Heart right ventricle (tissue), 16 donors: Measurements from ENCODE around the gene PTGS1. TPM values are rescaled to one million over a fixed set of nuclear protein-coding genes. Genes with fewer than 3 reads are reported as not detected.

Experiments
- ATAC-seq, 8 donors: fragments of 200-7000 bp; cut with Tn5 transposase; one replicate each; pipeline ENCODE4 v1.9.1; 2020; ENCODE audit warnings: mild to moderate bottlenecking in 8 of 8, moderate library complexity in 8 of 8, moderate number of reproducible peaks in 1 of 8
- DNase-seq, 2 donors: peaks; one replicate each; pipeline ENCODE4 v3.0.0-alpha.2; 2020
- H3K27ac ChIP-seq, 10 donors: fragments of 200-600 bp; sonication (generic) in 2 of 10; one replicate each; pipeline versions ENCODE4 v1.5.0 to v1.8.0; 2020 to 2022; ENCODE audit warnings: mild to moderate bottlenecking in 3 of 10
- H3K27me3 ChIP-seq, 7 donors: fragments of 200-600 bp; one replicate each; pipeline ENCODE4 v1.8.0; 2021 to 2022; ENCODE audit warnings: mild to moderate bottlenecking in 2 of 7
- H3K36me3 ChIP-seq, 9 donors: fragments of 200-600 bp; sonication (generic) in 1 of 9; one replicate each; pipeline versions ENCODE4 v1.5.0 to v1.8.0; 2020 to 2022; ENCODE audit warnings: mild to moderate bottlenecking in 2 of 9
- H3K4me1 ChIP-seq, 9 donors: fragments of 200-600 bp; sonication (generic) in 1 of 9; one replicate each; pipeline versions ENCODE4 v1.5.0 to v1.8.0; 2020 to 2022; ENCODE audit warnings: mild to moderate bottlenecking in 4 of 9
- H3K4me3 ChIP-seq, 10 donors: fragments of 200-600 bp; sonication (generic) in 2 of 10; one replicate each; pipeline versions ENCODE4 v1.5.0 to v1.8.0; 2020 to 2022; ENCODE audit warnings: mild to moderate bottlenecking in 7 of 10, moderate library complexity in 2 of 10
- H3K9me3 ChIP-seq, 11 donors: fragments of 200-600 bp in 10 of 11; sonication (generic) in 2 of 11; one replicate each; pipeline versions ENCODE4 v1.5.0 to v1.8.0; 2013 to 2022; ENCODE audit warnings: mild to moderate bottlenecking in 2 of 11, control low read depth in 1 of 11, moderate library complexity in 1 of 11
- CTCF ChIP-seq, 9 donors: fragments of 200-600 bp; sonication (generic) in 2 of 9; IDR thresholded peaks; one replicate each; pipeline versions ENCODE4 v1.5.0 to v1.8.0; 2021 to 2022; ENCODE audit warnings: antibody characterized with exemption in 9 of 9, mild to moderate bottlenecking in 5 of 9, moderate library complexity in 1 of 9
- WGBS, 2 donors: extraction: QIAGEN DNeasy Blood & Tissue Kit; methylation state at CpG; one replicate each; pipeline ENCODE4 v1.1.7; 2013; ENCODE audit warnings: inconsistent platforms in 1 of 2; 5-methylcytosine and 5-hydroxymethylcytosine counted together
- intact Hi-C, 10 donors: fragments of 100-400 bp; cut with DNase I; formaldehyde crosslinking; loops; one replicate each; pipeline versions ENCODE4 v1.11.1 to v1.14.2; 2022
- polyA plus RNA-seq, 2 donors: library from polyadenylated mRNA; stranded (reverse); fragments of 200-250 nt; gene quantifications; one replicate each; pipeline ENCODE4 v1.2.3, GENCODE V29; 2013
- total RNA-seq, 10 donors: library from RNA; stranded (reverse); fragmentation: NEBNext Ultra II Directional in 3 of 10; extraction: Animal tissue kit (Norgen Biotek cat#: 25700) in 3 of 10; gene quantifications; one replicate each; pipeline versions ENCODE4 v1.2.1 to v1.2.4, GENCODE V29; 2021 to 2023
- donor health status: Arrhythmogenic right ventricular cardiomyopathy.
- donor health status: ischemic (EF 13 %, LVEDD 7.1; RV severe dilation, severe dysfunction).
- donor health status: healthy with polysubstance abuse.
- donor health status: DM: no; HTN: yes; CAD: no.
- donor health status: DM: no; HTN: no; CAD: no.
- donor health status: ischemic (EF 25% LVEDD 6.9; RV normal size, moderate dysfunction).
- donor health status: ischemic (EF 25% LVEDD 5.7; RV mildly dilated, moderate dysfunction).
- donor health status: healthy.
- donor health status: DM: yes; HTN: yes; CAD: no.
- donor health status: Ischemic cardiomyopathy.
- donor health status: ischemic (EF 35%, LVEDD 5.7; RV mildly dilated, moderate dysfunction).
- donor health status: nonischemic (EF 11% LVEDD 7.7; RV severe dilation, severe dysfunction).
- donor health status: DM: yes; HTN: yes; CAD: no.
- donor health status: PGD.
- donor health status: ischemic (EF 29% LVEDD 5.4; RV normal size, mild dysfunction).
- donor health status: nonischemic (EF 23%, LVEDD 6.1; RV moderate dilation, normal function).

The PTGS1 gene
- total and polyA plus RNA-seq, 12 donors: 0.95 to 15.6 (median 3.2) TPM

- Histone ChIP-seq H3K27me3 (peaks cover 0 to 6% (median 0%) of the 10 kb centered on the region in 7 donors), H3K4me1 (peaks cover 0 to 21% (median 0%) of the 10 kb centered on the region in 9 donors), H3K36me3 (peaks cover 0 to 10% (median 0%) of the 10 kb centered on the region in 9 donors), H3K27ac (no peak overlapping the region), H3K9me3 (peaks cover 0 to 15% (median 0%) of the 10 kb centered on the region in 11 donors), H3K4me3 (no peak overlapping the region)
- no peak for DNase-seq
- TF ChIP-seq CTCF (IDR thresholded peaks at IDR 0.05): no peak
- intact Hi-C loops: no loop called here
- ATAC-seq: no peak
- WGBS, 2 donors: 79 to 93% methylated on average over 2 of the region's 2 CpGs
These were observed 25.9 kb downstream of the PTGS1 start for GRCh38 chr9:122396614-122397148.

DNA sequence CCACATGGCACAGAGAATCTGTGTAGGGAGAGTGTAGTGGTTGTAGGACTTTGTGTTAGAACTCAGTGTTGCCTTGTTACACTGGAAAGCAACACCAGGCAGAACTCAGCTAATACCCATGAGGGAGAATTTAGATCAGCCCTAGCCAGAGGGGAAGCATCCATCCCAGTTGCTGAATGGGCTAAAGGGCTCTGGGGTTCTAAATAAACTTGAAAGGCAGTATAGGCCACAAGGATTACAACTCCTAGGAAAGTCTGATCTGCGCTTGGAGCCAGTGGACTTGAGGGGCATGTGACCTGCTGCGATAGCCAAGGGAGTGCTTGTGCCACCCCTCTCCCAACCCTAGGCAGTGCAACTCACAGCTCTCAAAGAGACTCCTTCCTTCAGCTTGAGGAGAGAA is 26.9 kb downstream of the PTGS1 start:
- no peak overlapping the region for H3K4me3 ChIP-seq
- H3K9me3 ChIP-seq: peaks cover 0 to 15% (median 0%) of the 10 kb centered on the region in 11 donors
- no peak for TF ChIP-seq CTCF (IDR thresholded peaks at IDR 0.05)
- no peak overlapping the region for H3K27ac ChIP-seq
- no peaks in the 10 kb centered on the region for H3K36me3 ChIP-seq
- H3K4me1 ChIP-seq: peaks cover 0 to 30% (median 0%) of the 10 kb centered on the region in 9 donors
- 90 to 98% methylated on average over 2 of the region's 2 CpGs for WGBS, 2 donors
- ATAC-seq: no peak
- intact Hi-C loops: no loop called here
- DNase-seq: no peak
- H3K27me3 ChIP-seq: peaks cover 0 to 6% (median 0%) of the 10 kb centered on the region in 7 donors

DNA sequence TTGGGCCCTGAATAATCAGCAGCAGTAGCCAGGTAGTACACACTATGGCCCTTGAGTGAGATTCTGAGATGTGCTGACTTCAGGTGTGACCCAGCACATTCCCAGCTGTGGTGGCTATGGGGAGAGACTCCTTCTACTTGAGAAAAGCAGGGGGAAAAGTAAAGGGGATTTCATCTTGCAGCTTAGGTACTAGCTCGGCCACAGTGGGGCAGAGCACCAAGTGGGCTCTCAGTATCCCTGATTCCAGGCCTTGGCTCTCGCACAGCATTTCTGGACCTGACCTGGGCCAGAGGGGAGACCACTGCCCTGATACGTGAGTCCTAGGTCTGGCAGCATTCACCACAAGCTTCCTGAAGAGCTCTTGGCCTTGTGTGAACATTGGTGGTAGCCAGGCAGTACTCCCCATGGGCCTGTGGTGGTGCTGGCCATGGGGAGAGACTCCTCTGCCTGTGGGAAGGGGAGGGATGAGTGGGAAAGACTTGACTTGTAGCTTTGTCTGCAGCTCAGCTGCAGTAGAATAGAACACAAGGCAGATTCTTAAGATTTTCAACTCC is 27.6 kb downstream of the PTGS1 start:
- ATAC-seq (no peak), DNase-seq (no peak)
- H3K27me3 ChIP-seq: peaks cover 0 to 6% (median 0%) of the 10 kb centered on the region in 7 donors
- peaks cover 0 to 15% (median 0%) of the 10 kb centered on the region in 11 donors for H3K9me3 ChIP-seq
- H3K36me3 ChIP-seq: no peaks in the 10 kb centered on the region
- H3K27ac ChIP-seq: no peak overlapping the region
- no peak overlapping the region for H3K4me3 ChIP-seq
- intact Hi-C loops: no loop called here
- no peak for TF ChIP-seq CTCF (IDR thresholded peaks at IDR 0.05)
- H3K4me1 ChIP-seq: peaks cover 0 to 30% (median 0%) of the 10 kb centered on the region in 9 donors
- WGBS, 2 donors: 85 to 89% methylated on average over 3 of the region's 3 CpGs

DNA sequence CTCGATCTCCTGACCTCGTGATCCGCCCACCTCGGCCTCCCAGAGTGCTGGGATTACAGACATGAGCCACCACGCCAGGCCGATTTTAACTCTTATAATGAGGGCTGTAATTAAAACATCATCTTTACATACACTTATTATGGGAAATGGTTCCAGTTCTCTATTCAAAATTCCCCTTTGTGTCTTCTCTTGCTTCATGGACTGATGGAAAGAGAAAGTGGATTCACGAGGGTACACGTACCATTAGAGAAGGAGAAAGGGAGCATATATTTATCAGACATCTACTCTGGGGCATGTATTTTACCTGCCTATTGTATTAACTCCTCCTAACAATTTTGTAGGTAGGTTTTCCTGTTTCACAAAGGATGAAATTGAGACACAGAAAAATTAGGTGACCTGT is 31.1 kb downstream of the PTGS1 start:
- Histone ChIP-seq H3K4me1 (peaks cover 0 to 11% (median 0%) of the 10 kb centered on the region in 9 donors), H3K27me3 (peaks cover 0 to 10% (median 3%) of the 10 kb centered on the region in 7 donors), H3K27ac (peak overlapping the region in 1 of 10 donors; percentile 41), H3K9me3 (peaks cover 0 to 15% (median 0%) of the 10 kb centered on the region in 11 donors), H3K36me3 (no peaks in the 10 kb centered on the region), H3K4me3 (no peak overlapping the region)
- no peak for TF ChIP-seq CTCF (IDR thresholded peaks at IDR 0.05)
- 93 to 96% methylated on average over 8 of the region's 8 CpGs for WGBS, 2 donors
- ATAC-seq (no peak), DNase-seq (no peak)
- intact Hi-C loops: no loop called here
